Smooth muscle cell (in vitro differentiated cells): ENCODE measurements around the gene PIWIL1. TPM values are rescaled to one million over a fixed set of nuclear protein-coding genes. Genes with fewer than 3 reads are reported as not detected.
A peak's percentile ranks its signal among the peaks of the same experiment; 100 is the strongest.

Experiments used
- DNase-seq: peaks from one replicate; lab custom pipeline; 2025; ENCODE audit not compliant: unreplicated experiment; lab: John Stamatoyannopoulos, UW
- H2AFZ ChIP-seq: fragments of 200-600 bp; sonication (generic); 2 replicates; pipeline ENCODE4 v1.6.0; 2016; ENCODE audit warnings: antibody characterized with exemption, low read depth, mild to moderate bottlenecking
- H3F3A ChIP-seq: fragments of 200-600 bp; sonication (generic); 2 replicates; pipeline ENCODE4 v1.6.0; 2017; ENCODE audit warnings: antibody characterized with exemption, low read depth
- H3K27ac ChIP-seq: fragments of 200-600 bp; sonication (generic); 2 replicates; pipeline ENCODE4 v1.5.1; 2016; ENCODE audit warnings: low read depth, mild to moderate bottlenecking
- H3K27me3 ChIP-seq: fragments of 200-600 bp; sonication (generic); 2 replicates; pipeline ENCODE4 v1.6.1; 2016; ENCODE audit warnings: low read depth, mild to moderate bottlenecking
- H3K36me3 ChIP-seq: fragments of 200-600 bp; sonication (generic); 2 replicates; pipeline ENCODE4 v1.5.1; 2016; ENCODE audit warnings: low read depth
- H3K4me1 ChIP-seq: fragments of 200-600 bp; sonication (generic); 2 replicates; pipeline ENCODE4 v1.5.1; 2016; ENCODE audit warnings: low read depth
- H3K4me2 ChIP-seq: fragments of 200-600 bp; sonication (generic); 2 replicates; pipeline ENCODE4 v1.6.0; 2016; ENCODE audit warnings: mild to moderate bottlenecking
- H3K4me3 ChIP-seq: fragments of 200-600 bp; sonication (generic); 2 replicates; pipeline ENCODE4 v1.5.1; 2016; ENCODE audit warnings: mild to moderate bottlenecking
- H3K79me2 ChIP-seq: fragments of 200-600 bp; sonication (generic); 2 replicates; pipeline ENCODE4 v1.6.0; 2016; ENCODE audit warnings: low read depth, mild to moderate bottlenecking
- H3K9ac ChIP-seq: fragments of 200-600 bp; sonication (generic); 2 replicates; pipeline ENCODE4 v1.6.0; 2016; ENCODE audit warnings: low read depth
- H3K9me3 ChIP-seq: fragments of 200-600 bp; sonication (generic); replicated peaks from 2 replicates; pipeline ENCODE4 v1.5.1; 2016; ENCODE audit warnings: low read depth
- H4K20me1 ChIP-seq: fragments of 200-600 bp; sonication (generic); 2 replicates; pipeline ENCODE4 v1.6.0; 2016; ENCODE audit warnings: low read depth
- CTCF ChIP-seq: fragments of 200-600 bp; sonication (generic); IDR thresholded peaks from 2 replicates; pipeline ENCODE4 v1.5.1; 2017; ENCODE audit warnings: borderline replicate concordance, mild to moderate bottlenecking, antibody characterized with exemption; ENCODE audit not compliant: insufficient read depth, poor library complexity, severe bottlenecking
- WGBS: methylation state at CpG from one replicate; pipeline ENCODE4 v1.1.7; 2016; ENCODE audit warnings: low lambda C conversion rate; 5-methylcytosine and 5-hydroxymethylcytosine counted together
- polyA plus RNA-seq: library from polyadenylated mRNA; unstranded; fragments of >200 nt; fragmentation: Nextera tagmentation; extraction: Ambion mirVana; gene quantifications from 2 replicates; pipeline ENCODE4 v1.2.1, GENCODE V29; 2016
- total RNA-seq: library from RNA; depleted of rRNA; stranded (reverse); fragments of >200 nt; gene quantifications from 2 replicates; pipeline ENCODE4 v1.2.3, GENCODE V29; 2014

PIWIL1 gene
- total and polyA plus RNA-seq, 2 experiments from 2014 or later: not detected

DNA sequence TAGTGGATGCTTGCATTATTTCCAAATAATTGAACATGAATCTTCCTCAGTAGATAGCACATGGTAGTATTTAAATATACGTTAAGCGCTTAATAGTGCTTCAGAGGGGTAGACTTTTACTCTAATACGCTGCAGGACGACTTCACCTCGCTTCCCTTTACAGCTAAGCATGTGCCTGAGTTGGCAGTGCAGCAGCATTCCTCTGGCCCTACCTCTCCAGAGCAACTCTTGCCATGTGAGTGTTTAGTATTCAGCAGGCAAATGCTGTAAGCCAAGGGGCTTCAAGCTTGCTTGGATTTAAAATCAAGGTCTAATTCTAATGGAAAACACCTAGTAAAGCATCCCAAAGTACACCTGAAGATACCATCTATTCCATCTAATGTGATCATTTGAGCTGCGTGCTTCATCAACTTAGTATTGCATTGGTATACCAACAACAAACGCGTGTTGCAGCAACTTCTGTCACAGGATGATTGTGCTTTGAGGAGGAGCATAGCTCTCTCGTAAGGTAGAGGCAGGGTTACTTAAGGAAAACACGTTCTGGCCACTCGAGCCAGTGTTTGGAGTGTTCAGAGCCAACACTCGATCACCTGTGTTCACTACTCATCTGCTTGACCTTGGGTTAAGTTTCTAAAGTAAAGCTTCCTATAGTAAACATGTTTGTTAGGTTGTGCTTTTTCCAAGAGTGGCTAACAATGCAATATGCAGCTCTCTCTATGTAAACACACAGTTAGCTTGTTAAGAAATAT, 60.6 kb downstream of the PIWIL1 start:
- Histone ChIP-seq H3K4me1 (no peaks in the 10 kb centered on the region), H3K27me3 (no peaks in the 10 kb centered on the region), H2AFZ (no peak overlapping the region), H3K4me3 (no peak overlapping the region), H3F3A (no peaks in the 10 kb centered on the region), H3K79me2 (no peaks in the 10 kb centered on the region), H4K20me1 (no peaks in the 10 kb centered on the region), H3K4me2 (no peak overlapping the region), H3K9me3 (no peaks in the 10 kb centered on the region), H3K36me3 (no peaks in the 10 kb centered on the region), H3K9ac (no peak overlapping the region), H3K27ac (no peak overlapping the region)
- 84% methylated on average over 12 of the region's 12 CpGs for WGBS
- TF ChIP-seq CTCF: no peak
- DNase-seq: no peak

GRCh38 chr12:130401703-130402102, 64.0 kb downstream of the PIWIL1 start:
- H3F3A ChIP-seq: no peaks in the 10 kb centered on the region
- H3K4me1 ChIP-seq: no peaks in the 10 kb centered on the region
- DNase-seq: no peak
- no peaks in the 10 kb centered on the region for H3K79me2 ChIP-seq
- H3K4me2 ChIP-seq: no peak overlapping the region
- H2AFZ ChIP-seq: no peak overlapping the region
- no peaks in the 10 kb centered on the region for H3K9me3 ChIP-seq
- no peaks in the 10 kb centered on the region for H4K20me1 ChIP-seq
- no peak overlapping the region for H3K9ac ChIP-seq
- H3K27me3 ChIP-seq: no peaks in the 10 kb centered on the region
- WGBS: 78% methylated on average over 6 of the region's 6 CpGs
- peak; percentile 15 for TF ChIP-seq CTCF
- no peak overlapping the region for H3K27ac ChIP-seq
- no peaks in the 10 kb centered on the region for H3K36me3 ChIP-seq
- no peak overlapping the region for H3K4me3 ChIP-seq

- no peaks in the 10 kb centered on the region for H3K4me1 ChIP-seq
- no peak overlapping the region for H2AFZ ChIP-seq
- H3K4me3 ChIP-seq: no peak overlapping the region
- no peaks in the 10 kb centered on the region for H3K9me3 ChIP-seq
- no peaks in the 10 kb centered on the region for H4K20me1 ChIP-seq
- H3K9ac ChIP-seq: no peak overlapping the region
- no peak overlapping the region for H3K27ac ChIP-seq
- H3F3A ChIP-seq: no peaks in the 10 kb centered on the region
- 62% methylated on average over 7 of the region's 7 CpGs for WGBS
- no peaks in the 10 kb centered on the region for H3K36me3 ChIP-seq
- no peak for TF ChIP-seq CTCF
- no peak overlapping the region for H3K4me2 ChIP-seq
- H3K79me2 ChIP-seq: no peaks in the 10 kb centered on the region
- no peaks in the 10 kb centered on the region for H3K27me3 ChIP-seq
- DNase-seq: no peak
Measured at GRCh38 chr12:130405332-130405731, 67.6 kb downstream of the PIWIL1 start.

- Histone ChIP-seq H3F3A (no peaks in the 10 kb centered on the region), H3K27me3 (peaks cover 7% of the 10 kb centered on the region), H3K79me2 (no peaks in the 10 kb centered on the region), H3K4me1 (no peaks in the 10 kb centered on the region), H3K36me3 (no peaks in the 10 kb centered on the region), H3K4me2 (no peak overlapping the region), H3K4me3 (no peak overlapping the region), H2AFZ (no peak overlapping the region), H3K27ac (no peak overlapping the region), H3K9ac (no peak overlapping the region), H4K20me1 (no peaks in the 10 kb centered on the region), H3K9me3 (no peaks in the 10 kb centered on the region)
- no peak for TF ChIP-seq CTCF
- no peak for DNase-seq
- 85% methylated on average over 8 of the region's 8 CpGs for WGBS
Measured at GRCh38 chr12:130412384-130412783, 74.7 kb downstream of the PIWIL1 start.
